Body of pancreas (tissue), 4 donors: ENCODE results near the gene ZNF74. TPM values are rescaled to one million over a fixed set of nuclear protein-coding genes. Genes with fewer than 3 reads are reported as not detected.
A peak's percentile ranks its signal among the peaks of the same experiment; 100 is the strongest.

ENCODE experiments used
- ATAC-seq: fragments of 150-250 bp; one replicate; pipeline ENCODE4 v1.9.1; 2016
- DNase-seq, 4 donors: peaks; one replicate each; pipeline ENCODE4 v3.0.0-alpha.2; 2019
- H3K27ac ChIP-seq, 4 donors: fragments of 200-600 bp; sonication (generic); 1 replicate in 3 of 4; 2 replicates in 1 of 4; pipeline versions ENCODE4 v1.5.1 to v1.6.1; 2016 to 2019; ENCODE audit warnings: mild to moderate bottlenecking in 1 of 4, mixed read lengths in 1 of 4, moderate library complexity in 1 of 4
- H3K27me3 ChIP-seq, 2 donors: fragments of 200-600 bp; sonication (generic); one replicate each; pipeline ENCODE4 v1.6.0; 2016; ENCODE audit warnings: mild to moderate bottlenecking in 1 of 2
- H3K36me3 ChIP-seq, 2 donors: fragments of 200-600 bp; sonication (generic); replicated peaks in 1 of 2; 2 replicates each; pipeline ENCODE4 v1.5.1; 2016; ENCODE audit warnings: low read depth in 2 of 2; ENCODE audit not compliant: insufficient read depth in 1 of 2
- H3K4me1 ChIP-seq: fragments of 200-600 bp; sonication (generic); one replicate; pipeline ENCODE4 v1.6.0; 2016
- H3K4me3 ChIP-seq, 2 donors: fragments of 200-600 bp; sonication (generic); 1 replicate in 1 of 2; 2 replicates in 1 of 2; pipeline ENCODE4 v1.5.1; 2016 to 2019
- H3K9me3 ChIP-seq, 3 donors: fragments of 200-600 bp; sonication (generic); 1 replicate in 2 of 3; 2 replicates in 1 of 3; pipeline ENCODE4 v1.5.1; 2016
- CTCF ChIP-seq, 7 experiments: fragments of 450-650 bp in 4 of 7; fragments of 200-600 bp in 3 of 7; sonication (generic) in 3 of 7; IDR thresholded peaks; one replicate each; pipeline ENCODE4 v1.5.1; 2016 to 2019; ENCODE audit warnings: antibody characterized with exemption in 7 of 7
- POLR2A ChIP-seq, 3 donors: fragments of 450-650 bp; IDR thresholded peaks; one replicate each; pipeline ENCODE4 v1.6.1; 2016; ENCODE audit warnings: antibody characterized with exemption in 3 of 3, mild to moderate bottlenecking in 2 of 3
- WGBS, 2 donors: methylation state at CpG; one replicate each; pipeline ENCODE4 v1.1.5; 2017; 5-methylcytosine and 5-hydroxymethylcytosine counted together
- intact Hi-C: fragments of 100-400 bp; cut with DNase I; formaldehyde crosslinking; loops from one replicate; pipeline ENCODE4 v1.15.1; 2023
- total RNA-seq, 2 donors: library from RNA; depleted of rRNA; stranded (reverse); fragments of >200 nt; gene quantifications; one replicate each; pipeline ENCODE4 v1.1.0, GENCODE V29; 2016

ZNF74 gene
- total RNA-seq, 2 donors from 2014 or later = 7.3 to 10.4 TPM

GRCh38 chr22:20429254-20430100 lies 35.5 kb downstream of the ZNF74 start:
- intact Hi-C loops = loop anchor here (5.0 kb wide), 1 partner anchor 63 kb away; no protein-coding TSS in a partner anchor
- ATAC-seq = peak; percentile 43
- Histone ChIP-seq H3K4me3 (peak overlapping the region in 1 of 2 donors; percentile 3), H3K4me1 (peaks cover 38% of the 10 kb centered on the region), H3K27ac (no peak overlapping the region), H3K9me3 (no peaks in the 10 kb centered on the region), H3K36me3 (no peaks in the 10 kb centered on the region), H3K27me3 (peaks cover 0 to 18% of the 10 kb centered on the region in 2 donors)
- TF ChIP-seq POLR2A (IDR thresholded peaks at IDR 0.05) (no peak), CTCF (IDR thresholded peaks at IDR 0.05) (no peak)
- peak; percentile 56 to 73 (median 63) for DNase-seq
- WGBS, 2 donors = 15 to 23% methylated on average over 8 to 69 of the region's 75 CpGs

GRCh38 chr22:20430101-20430719 lies 36.3 kb downstream of the ZNF74 start:
- DNase-seq (no peak), ATAC-seq (no peak)
- no peaks in the 10 kb centered on the region for H3K9me3 ChIP-seq
- peaks cover 0 to 18% of the 10 kb centered on the region in 2 donors for H3K27me3 ChIP-seq
- H3K27ac ChIP-seq = no peak overlapping the region
- H3K4me1 ChIP-seq = peaks cover 37% of the 10 kb centered on the region
- no peak overlapping the region for H3K4me3 ChIP-seq
- H3K36me3 ChIP-seq = no peaks in the 10 kb centered on the region
- TF ChIP-seq CTCF (IDR thresholded peaks at IDR 0.05) (no peak), POLR2A (IDR thresholded peaks at IDR 0.05) (no peak)
- intact Hi-C loops = no loop called here
- 18 to 40% methylated on average over 6 to 36 of the region's 37 CpGs for WGBS, 2 donors

- 6% methylated on average over 57 of the region's 94 CpGs; no CpG with 5 or more reads in 1 of the 2 donors for whole genome bisulfite sequencing, 2 donors
- Histone ChIP-seq H3K36me3 (no peaks in the 10 kb centered on the region), H3K27me3 (peaks cover 0 to 18% of the 10 kb centered on the region in 2 donors), H3K4me3 (no peak overlapping the region), H3K27ac (no peak overlapping the region), H3K4me1 (peaks cover 33% of the 10 kb centered on the region), H3K9me3 (no peaks in the 10 kb centered on the region)
- intact Hi-C loops = no loop called here
- TF ChIP-seq POLR2A (IDR thresholded peaks at IDR 0.05) = no peak
- TF ChIP-seq CTCF (IDR thresholded peaks at IDR 0.05) = peak in 6 of 7 experiments; percentile 22 to 53 (median 40)
- DNase-seq (peak; percentile 54 to 67 (median 60)), ATAC-seq (peak; percentile 66)
Observed at GRCh38 chr22:20430720-20431510, 37.0 kb downstream of the ZNF74 start.

GRCh38 chr22:20431511-20432192 lies 37.7 kb downstream of the ZNF74 start:
- Histone ChIP-seq H3K4me1 (peaks cover 34% of the 10 kb centered on the region), H3K9me3 (no peaks in the 10 kb centered on the region), H3K27me3 (peaks cover 0 to 25% of the 10 kb centered on the region in 2 donors), H3K36me3 (no peaks in the 10 kb centered on the region), H3K27ac (no peak overlapping the region), H3K4me3 (no peak overlapping the region)
- DNase-seq = no peak
- 31 to 40% methylated on average over 13 to 45 of the region's 50 CpGs for WGBS, 2 donors
- intact Hi-C loops = no loop called here
- no peak for TF ChIP-seq POLR2A (IDR thresholded peaks at IDR 0.05)
- TF ChIP-seq CTCF (IDR thresholded peaks at IDR 0.05) = no peak
- ATAC-seq = no peak
